Peyer's patch (tissue), 4 donors: ENCODE results near the gene KCNN3.

ENCODE experiments used
- POLR2A ChIP-seq, 2 donors: fragments of 450-650 bp; IDR thresholded peaks; one replicate each; pipeline ENCODE4 v1.5.1; 2017; ENCODE audit warnings: antibody characterized with exemption in 2 of 2, mild to moderate bottlenecking in 2 of 2, moderate library complexity in 2 of 2
- TF ChIP-seq, protein P1 (sequence below), 6 experiments: fragments of 450-650 bp in 4 of 6; fragments of 200-600 bp in 2 of 6; sonication (generic) in 1 of 6; IDR thresholded peaks; one replicate each; pipeline ENCODE4 v1.5.1; 2017 to 2019; ENCODE audit warnings: antibody characterized with exemption in 6 of 6, mild to moderate bottlenecking in 3 of 6, moderate library complexity in 1 of 6

DNA sequence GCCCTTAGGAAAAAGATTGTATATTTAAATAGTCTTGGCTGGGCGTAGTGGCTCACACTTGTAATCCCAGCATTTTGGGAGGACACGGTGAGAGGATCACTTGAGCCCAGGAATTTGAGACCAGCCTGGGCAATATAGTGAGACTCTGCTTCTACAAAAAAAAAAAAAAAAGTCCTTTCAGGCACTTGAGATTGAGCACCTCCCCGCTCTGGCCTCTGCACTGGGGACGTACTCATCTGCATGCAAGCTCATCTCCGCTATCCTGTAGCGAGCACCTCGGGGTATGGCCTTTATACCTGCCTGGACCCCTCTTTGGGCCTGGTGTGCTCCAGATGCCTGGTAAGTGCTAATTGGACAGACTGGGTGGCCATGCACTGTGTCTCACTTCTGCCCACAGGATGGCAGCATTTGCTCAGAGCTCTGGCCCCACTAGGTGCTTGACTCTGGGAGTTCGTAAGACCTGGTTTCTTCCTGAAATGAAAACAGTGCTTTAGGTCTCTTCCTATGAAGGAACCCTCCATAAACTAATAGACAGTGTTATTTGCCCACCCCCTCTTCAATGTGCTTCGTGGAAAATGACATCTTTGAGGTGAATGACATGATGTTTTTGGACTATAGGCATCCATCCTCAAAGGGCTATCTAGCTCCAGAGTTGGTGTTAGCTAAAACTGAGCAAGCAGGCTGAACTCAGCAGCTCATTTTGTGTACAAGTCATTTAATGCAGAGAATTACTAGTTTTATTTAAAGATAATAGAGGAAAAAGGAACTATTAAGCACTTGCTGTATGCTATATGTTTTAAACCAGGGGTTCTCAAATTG is 200.4 kb downstream of the KCNN3 start:
- TF ChIP-seq, protein P1, sequence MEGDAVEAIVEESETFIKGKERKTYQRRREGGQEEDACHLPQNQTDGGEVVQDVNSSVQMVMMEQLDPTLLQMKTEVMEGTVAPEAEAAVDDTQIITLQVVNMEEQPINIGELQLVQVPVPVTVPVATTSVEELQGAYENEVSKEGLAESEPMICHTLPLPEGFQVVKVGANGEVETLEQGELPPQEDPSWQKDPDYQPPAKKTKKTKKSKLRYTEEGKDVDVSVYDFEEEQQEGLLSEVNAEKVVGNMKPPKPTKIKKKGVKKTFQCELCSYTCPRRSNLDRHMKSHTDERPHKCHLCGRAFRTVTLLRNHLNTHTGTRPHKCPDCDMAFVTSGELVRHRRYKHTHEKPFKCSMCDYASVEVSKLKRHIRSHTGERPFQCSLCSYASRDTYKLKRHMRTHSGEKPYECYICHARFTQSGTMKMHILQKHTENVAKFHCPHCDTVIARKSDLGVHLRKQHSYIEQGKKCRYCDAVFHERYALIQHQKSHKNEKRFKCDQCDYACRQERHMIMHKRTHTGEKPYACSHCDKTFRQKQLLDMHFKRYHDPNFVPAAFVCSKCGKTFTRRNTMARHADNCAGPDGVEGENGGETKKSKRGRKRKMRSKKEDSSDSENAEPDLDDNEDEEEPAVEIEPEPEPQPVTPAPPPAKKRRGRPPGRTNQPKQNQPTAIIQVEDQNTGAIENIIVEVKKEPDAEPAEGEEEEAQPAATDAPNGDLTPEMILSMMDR (IDR thresholded peaks at IDR 0.05): peak; percentile 29 to 83 (median 78)
- no peak for TF ChIP-seq POLR2A (IDR thresholded peaks at IDR 0.05)
